ENCODE measurements around the gene SETD7.

The SETD7 gene

GRCh38 chr4:139492429-139492828 lies 63.6 kb downstream of the SETD7 start:
- H3K27me3 ChIP-seq (ENCODE audit: control insufficient read depth, insufficient read depth, low read length, poor library complexity, severe bottlenecking), result no peaks in the 10 kb centered on the region
- H3K36me3 ChIP-seq (ENCODE audit: control insufficient read depth, insufficient read depth, low read length), result no peaks in the 10 kb centered on the region
- no peak overlapping the region for H3K27ac ChIP-seq (ENCODE audit: insufficient read depth, low read depth, low read length, poor library complexity, severe bottlenecking)
- H3K9me3 ChIP-seq (ENCODE audit: control insufficient read depth, low read length), result no peaks in the 10 kb centered on the region
- H3K4me1 ChIP-seq (ENCODE audit: control insufficient read depth, insufficient read depth, low read length), result no peaks in the 10 kb centered on the region
- WGBS, 2 experiments, result 79 to 93% methylated on average over 2 of the region's 2 CpGs
- H3K4me3 ChIP-seq (ENCODE audit: insufficient read depth, low read depth, low read length), result no peak overlapping the region

GRCh38 chr4:139489638-139490037 lies 66.4 kb downstream of the SETD7 start:
- Histone ChIP-seq H3K27me3 (ENCODE audit: control insufficient read depth, insufficient read depth, low read length, poor library complexity, severe bottlenecking) (no peaks in the 10 kb centered on the region), H3K36me3 (ENCODE audit: control insufficient read depth, insufficient read depth, low read length) (no peaks in the 10 kb centered on the region), H3K9me3 (ENCODE audit: control insufficient read depth, low read length) (no peaks in the 10 kb centered on the region), H3K4me3 (ENCODE audit: insufficient read depth, low read depth, low read length) (no peak overlapping the region), H3K4me1 (ENCODE audit: control insufficient read depth, insufficient read depth, low read length) (no peaks in the 10 kb centered on the region), H3K27ac (ENCODE audit: insufficient read depth, low read depth, low read length, poor library complexity, severe bottlenecking) (no peak overlapping the region)

GRCh38 chr4:139488442-139488841 lies 67.6 kb downstream of the SETD7 start:
- Histone ChIP-seq H3K4me3 (ENCODE audit: insufficient read depth, low read depth, low read length) (no peak overlapping the region), H3K27ac (ENCODE audit: insufficient read depth, low read depth, low read length, poor library complexity, severe bottlenecking) (no peak overlapping the region), H3K27me3 (ENCODE audit: control insufficient read depth, insufficient read depth, low read length, poor library complexity, severe bottlenecking) (no peaks in the 10 kb centered on the region), H3K4me1 (ENCODE audit: control insufficient read depth, insufficient read depth, low read length) (no peaks in the 10 kb centered on the region), H3K9me3 (ENCODE audit: control insufficient read depth, low read length) (no peaks in the 10 kb centered on the region), H3K36me3 (ENCODE audit: control insufficient read depth, insufficient read depth, low read length) (no peaks in the 10 kb centered on the region)
- WGBS, 2 experiments, result 91 to 94% methylated on average over 3 of the region's 3 CpGs

DNA sequence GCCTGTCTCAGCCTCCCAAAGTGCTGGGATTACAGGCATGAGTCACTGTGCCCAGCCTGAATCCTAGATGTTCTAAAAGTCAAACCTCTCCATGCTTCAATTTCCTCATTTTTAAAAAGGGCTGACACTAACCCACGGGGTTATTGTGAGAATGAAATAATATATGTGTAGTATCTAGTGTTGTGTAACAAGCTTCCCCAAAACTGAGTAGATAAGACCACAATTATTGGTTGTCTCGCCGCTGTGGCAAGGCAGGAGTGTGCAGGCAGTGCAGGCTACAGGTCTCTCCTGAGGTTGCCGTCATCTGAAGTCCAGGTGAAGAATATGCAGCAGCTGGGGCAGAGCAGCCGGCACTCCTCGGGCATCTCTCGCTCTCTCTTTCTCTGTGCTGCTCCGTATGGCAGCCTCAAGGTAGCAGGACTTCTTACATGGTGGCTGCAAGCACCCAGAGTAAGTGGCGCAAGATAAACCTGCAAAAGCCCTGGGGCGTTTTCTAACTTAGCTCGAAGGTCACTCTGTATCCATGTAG lies 71.2 kb downstream of the SETD7 start:
- Histone ChIP-seq H3K36me3 (ENCODE audit: control insufficient read depth, insufficient read depth, low read length) (no peaks in the 10 kb centered on the region), H3K27me3 (ENCODE audit: control insufficient read depth, insufficient read depth, low read length, poor library complexity, severe bottlenecking) (no peaks in the 10 kb centered on the region), H3K27ac (ENCODE audit: insufficient read depth, low read depth, low read length, poor library complexity, severe bottlenecking) (no peak overlapping the region), H3K4me3 (ENCODE audit: insufficient read depth, low read depth, low read length) (no peak overlapping the region), H3K9me3 (ENCODE audit: control insufficient read depth, low read length) (no peaks in the 10 kb centered on the region), H3K4me1 (ENCODE audit: control insufficient read depth, insufficient read depth, low read length) (no peaks in the 10 kb centered on the region)
- WGBS, 2 experiments, result 89 to 92% methylated on average over 11 of the region's 11 CpGs

GRCh38 chr4:139483000-139483399 lies 73.0 kb downstream of the SETD7 start:
- no peak overlapping the region for H3K27ac ChIP-seq (ENCODE audit: insufficient read depth, low read depth, low read length, poor library complexity, severe bottlenecking)

DNA sequence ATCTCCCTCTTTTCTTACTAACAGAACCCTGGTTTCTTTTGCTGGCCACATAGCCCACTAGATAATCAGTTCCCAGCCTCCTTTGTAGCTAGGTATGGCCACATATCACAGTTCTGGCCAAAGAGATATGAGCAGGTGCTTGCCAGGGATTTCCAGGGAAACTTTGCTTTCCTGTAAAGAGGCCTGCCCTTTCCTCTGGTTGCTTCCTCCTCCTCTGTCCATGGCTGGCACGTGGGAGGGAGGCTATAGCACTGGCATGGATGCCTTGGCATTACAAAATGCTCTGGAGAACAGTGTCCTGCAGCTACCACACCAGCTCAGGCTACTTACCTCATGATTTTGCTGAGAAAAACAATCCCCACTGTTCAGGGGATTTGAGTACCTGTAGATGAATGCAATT lies 74.6 kb downstream of the SETD7 start:
- Histone ChIP-seq H3K27me3 (ENCODE audit: control insufficient read depth, insufficient read depth, low read length, poor library complexity, severe bottlenecking) (no peaks in the 10 kb centered on the region), H3K27ac (ENCODE audit: insufficient read depth, low read depth, low read length, poor library complexity, severe bottlenecking) (no peak overlapping the region), H3K36me3 (ENCODE audit: control insufficient read depth, insufficient read depth, low read length) (no peaks in the 10 kb centered on the region), H3K4me3 (ENCODE audit: insufficient read depth, low read depth, low read length) (no peak overlapping the region), H3K9me3 (ENCODE audit: control insufficient read depth, low read length) (no peaks in the 10 kb centered on the region), H3K4me1 (ENCODE audit: control insufficient read depth, insufficient read depth, low read length) (no peaks in the 10 kb centered on the region)
- 70 to 73% methylated on average over 1 of the region's 1 CpG for WGBS, 2 experiments

More at GRCh38 chr4:139483000-139483399, 73.0 kb downstream of the SETD7 start:
- Histone ChIP-seq H3K36me3 (ENCODE audit: control insufficient read depth, insufficient read depth, low read length) (no peaks in the 10 kb centered on the region), H3K4me3 (ENCODE audit: insufficient read depth, low read depth, low read length) (no peak overlapping the region), H3K4me1 (ENCODE audit: control insufficient read depth, insufficient read depth, low read length) (no peaks in the 10 kb centered on the region), H3K9me3 (ENCODE audit: control insufficient read depth, low read length) (no peaks in the 10 kb centered on the region), H3K27me3 (ENCODE audit: control insufficient read depth, insufficient read depth, low read length, poor library complexity, severe bottlenecking) (no peaks in the 10 kb centered on the region)
- whole genome bisulfite sequencing, 2 experiments, result 97 to 98% methylated on average over 3 of the region's 3 CpGs

DNA sequence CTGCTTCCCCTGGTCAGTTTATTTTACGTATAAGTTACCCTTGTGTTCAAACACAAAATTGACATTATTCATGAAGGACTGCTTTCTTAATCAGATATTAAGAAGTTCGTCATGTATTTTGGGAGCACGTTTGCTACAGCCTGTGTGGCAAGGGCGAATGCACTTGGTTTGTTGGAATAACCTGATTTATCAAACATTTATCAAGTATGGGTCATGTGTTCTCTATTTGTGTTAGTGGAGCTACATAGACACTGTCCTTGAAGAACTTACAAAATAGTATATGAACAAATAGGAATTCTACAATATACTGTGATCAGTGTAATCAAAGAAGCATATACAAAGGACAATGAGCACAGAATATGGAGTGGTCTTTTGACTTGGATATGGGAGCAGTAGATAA lies 79.7 kb downstream of the SETD7 start:
- no peaks in the 10 kb centered on the region for H3K9me3 ChIP-seq (ENCODE audit: control insufficient read depth, low read length)
- H3K36me3 ChIP-seq (ENCODE audit: control insufficient read depth, insufficient read depth, low read length), result peaks cover 12% of the 10 kb centered on the region
- H3K27ac ChIP-seq (ENCODE audit: insufficient read depth, low read depth, low read length, poor library complexity, severe bottlenecking), result no peak overlapping the region
- H3K4me3 ChIP-seq (ENCODE audit: insufficient read depth, low read depth, low read length), result no peak overlapping the region
- 89 to 94% methylated on average over 4 of the region's 4 CpGs for WGBS, 2 experiments
- no peaks in the 10 kb centered on the region for H3K27me3 ChIP-seq (ENCODE audit: control insufficient read depth, insufficient read depth, low read length, poor library complexity, severe bottlenecking)
- no peaks in the 10 kb centered on the region for H3K4me1 ChIP-seq (ENCODE audit: control insufficient read depth, insufficient read depth, low read length)

GRCh38 chr4:139472852-139473251 lies 83.2 kb downstream of the SETD7 start:
- Histone ChIP-seq H3K36me3 (ENCODE audit: control insufficient read depth, insufficient read depth, low read length) (peaks cover 12% of the 10 kb centered on the region), H3K9me3 (ENCODE audit: control insufficient read depth, low read length) (no peaks in the 10 kb centered on the region), H3K27me3 (ENCODE audit: control insufficient read depth, insufficient read depth, low read length, poor library complexity, severe bottlenecking) (no peaks in the 10 kb centered on the region), H3K27ac (ENCODE audit: insufficient read depth, low read depth, low read length, poor library complexity, severe bottlenecking) (no peak overlapping the region), H3K4me1 (ENCODE audit: control insufficient read depth, insufficient read depth, low read length) (no peaks in the 10 kb centered on the region), H3K4me3 (ENCODE audit: insufficient read depth, low read depth, low read length) (no peak overlapping the region)
- WGBS, 2 experiments, result 85 to 91% methylated on average over 2 to 3 of the region's 3 CpGs

DNA sequence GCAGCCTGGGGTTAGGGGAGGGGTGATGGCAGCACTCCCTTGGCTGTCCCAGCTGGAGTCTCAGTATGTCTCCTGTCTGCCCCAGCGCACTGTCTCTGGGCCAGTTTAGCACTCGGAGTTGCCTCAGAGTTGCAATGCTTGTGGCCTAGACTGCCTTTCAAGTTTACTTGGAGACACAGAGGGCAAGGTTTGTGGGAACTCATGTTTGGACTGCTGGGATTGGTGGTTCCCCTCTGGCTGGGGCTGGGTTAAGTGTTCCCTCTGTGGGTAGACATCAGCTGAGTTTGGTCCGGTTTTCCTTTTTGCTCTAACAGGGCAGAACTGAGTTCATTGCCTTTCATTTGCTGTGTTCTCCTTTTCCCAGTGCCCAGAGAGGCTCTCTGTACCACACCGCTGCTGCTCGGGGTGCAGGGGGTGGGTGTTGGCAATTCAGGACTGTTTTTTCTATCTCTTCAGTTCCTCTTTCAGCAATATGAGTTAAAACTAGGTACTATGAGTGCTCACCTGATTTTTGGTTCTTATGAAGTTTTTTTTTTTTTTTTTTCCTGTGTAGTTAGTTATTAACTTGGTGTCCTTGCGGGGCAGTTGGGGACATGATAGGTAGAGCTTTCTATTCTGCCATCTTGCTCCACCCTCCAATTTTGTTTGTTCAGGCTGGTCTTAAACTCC lies 84.9 kb downstream of the SETD7 start:
- 85 to 94% methylated on average over 6 of the region's 6 CpGs for WGBS, 2 experiments
- Histone ChIP-seq H3K4me3 (ENCODE audit: insufficient read depth, low read depth, low read length) (no peak overlapping the region), H3K36me3 (ENCODE audit: control insufficient read depth, insufficient read depth, low read length) (peaks cover 12% of the 10 kb centered on the region), H3K27ac (ENCODE audit: insufficient read depth, low read depth, low read length, poor library complexity, severe bottlenecking) (no peak overlapping the region), H3K9me3 (ENCODE audit: control insufficient read depth, low read length) (no peaks in the 10 kb centered on the region), H3K27me3 (ENCODE audit: control insufficient read depth, insufficient read depth, low read length, poor library complexity, severe bottlenecking) (no peaks in the 10 kb centered on the region), H3K4me1 (ENCODE audit: control insufficient read depth, insufficient read depth, low read length) (no peaks in the 10 kb centered on the region)

DNA sequence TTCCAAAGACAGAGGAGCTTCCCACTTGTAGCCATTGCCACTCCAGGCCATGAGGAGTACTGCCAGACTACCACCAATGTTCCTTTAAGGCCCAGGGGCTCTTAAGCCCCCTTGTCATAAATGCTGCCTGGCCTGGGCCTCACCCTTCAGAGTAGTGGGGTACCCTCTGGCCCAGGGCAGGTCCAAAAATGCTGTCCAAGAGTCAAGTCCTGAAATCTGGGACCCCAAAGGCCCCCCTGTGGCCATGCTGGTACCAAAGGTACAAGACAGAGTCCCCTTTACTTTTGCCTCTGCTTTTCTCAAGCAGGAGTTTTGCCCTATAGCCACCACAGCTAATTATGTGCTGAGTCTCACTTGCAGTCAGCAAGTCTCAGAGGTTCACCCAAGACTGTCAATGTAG lies 85.7 kb downstream of the SETD7 start:
- Histone ChIP-seq H3K9me3 (ENCODE audit: control insufficient read depth, low read length) (no peaks in the 10 kb centered on the region), H3K36me3 (ENCODE audit: control insufficient read depth, insufficient read depth, low read length) (peaks cover 12% of the 10 kb centered on the region), H3K27ac (ENCODE audit: insufficient read depth, low read depth, low read length, poor library complexity, severe bottlenecking) (no peak overlapping the region), H3K27me3 (ENCODE audit: control insufficient read depth, insufficient read depth, low read length, poor library complexity, severe bottlenecking) (no peaks in the 10 kb centered on the region), H3K4me3 (ENCODE audit: insufficient read depth, low read depth, low read length) (no peak overlapping the region), H3K4me1 (ENCODE audit: control insufficient read depth, insufficient read depth, low read length) (no peaks in the 10 kb centered on the region)

GRCh38 chr4:139469869-139470268 lies 86.2 kb downstream of the SETD7 start:
- Histone ChIP-seq H3K4me3 (ENCODE audit: insufficient read depth, low read depth, low read length) (no peak overlapping the region), H3K27ac (ENCODE audit: insufficient read depth, low read depth, low read length, poor library complexity, severe bottlenecking) (no peak overlapping the region), H3K36me3 (ENCODE audit: control insufficient read depth, insufficient read depth, low read length) (peaks cover 12% of the 10 kb centered on the region), H3K4me1 (ENCODE audit: control insufficient read depth, insufficient read depth, low read length) (no peaks in the 10 kb centered on the region), H3K27me3 (ENCODE audit: control insufficient read depth, insufficient read depth, low read length, poor library complexity, severe bottlenecking) (no peaks in the 10 kb centered on the region), H3K9me3 (ENCODE audit: control insufficient read depth, low read length) (no peaks in the 10 kb centered on the region)
- 84 to 87% methylated on average over 1 of the region's 1 CpG for WGBS, 2 experiments

All from ectodermal cell (in vitro differentiated cells).